ENCODE results near the gene PPEF1. TPM values are rescaled to one million over a fixed set of nuclear protein-coding genes. Genes with fewer than 3 reads are reported as not detected.

The PPEF1 gene
- total and polyA plus RNA-seq, 2 of the 13 experiments (the other 11 are each of a cell fraction or from before 2014, with no cell fraction given) = not detected

GRCh38 chrX:18873836-18874235, 166.4 kb downstream of the PPEF1 start:
- TF ChIP-seq MAFK (conservative IDR thresholded peaks at IDR 0.05 in 1 of 2, IDR thresholded peaks at IDR 0.05 in 1 of 2; ENCODE audit: low read length in 2 of 2) = no peak
- TF ChIP-seq SALL1 (CRISPR knock-in tag; IDR thresholded peaks at IDR 0.05) = no peak
- no peak for TF ChIP-seq ELF4 (CRISPR knock-in tag; IDR thresholded peaks at IDR 0.05; ENCODE audit: borderline replicate concordance)
- TF ChIP-seq ZMYM3 (CRISPR knock-in tag; IDR thresholded peaks at IDR 0.05) = no peak
- no peak for TF ChIP-seq ZNF7 (CRISPR knock-in tag; IDR thresholded peaks at IDR 0.05)
- no peak for TF ChIP-seq HCFC1 (IDR thresholded peaks at IDR 0.05; ENCODE audit: low read depth, low read length)
- no peak for TF ChIP-seq RARA (CRISPR knock-in tag; IDR thresholded peaks at IDR 0.05)
- no peak for TF ChIP-seq ZSCAN31 (CRISPR knock-in tag; IDR thresholded peaks at IDR 0.05; ENCODE audit: low read depth)
- TF ChIP-seq ZNF552 (CRISPR knock-in tag; IDR thresholded peaks at IDR 0.05; ENCODE audit: borderline replicate concordance) = no peak
- no peak for TF ChIP-seq ZHX1 (CRISPR knock-in tag; IDR thresholded peaks at IDR 0.05; ENCODE audit: low read depth)
- DNase-seq (ENCODE audit: low spot score) (no peak), FAIRE-seq (no peak), ATAC-seq (no peak)
- Histone ChIP-seq H3K4me1 (ENCODE audit: insufficient read depth, low read length) (peaks cover 8% of the 10 kb centered on the region), H3K9ac (ENCODE audit: insufficient read depth, low read depth, low read length) (no peak overlapping the region), H3K4me2 (ENCODE audit: low read depth, low read length) (no peak overlapping the region), H3K79me2 (ENCODE audit: insufficient read depth, low read length) (no peaks in the 10 kb centered on the region), H3K27ac (ENCODE audit: extremely low read length, insufficient read depth, low read length) (no peak overlapping the region), H3K27me3 (ENCODE audit: control insufficient read depth in 1 of 2, insufficient read depth in 2 of 2, low read length in 2 of 2) (no peaks in the 10 kb centered on the region), H4K20me1 (ENCODE audit: insufficient read depth, low read length) (no peaks in the 10 kb centered on the region), H2AFZ (ENCODE audit: low read length) (no peak overlapping the region), H3K9me3 (ENCODE audit: low read length) (no peaks in the 10 kb centered on the region), H3K36me3 (replicated peaks in 1 of 2; ENCODE audit: control insufficient read depth in 1 of 2, insufficient read depth in 2 of 2, low read length in 2 of 2) (no peaks in the 10 kb centered on the region), H3K4me3 (replicated peaks in 1 of 3; ENCODE audit: insufficient read depth in 1 of 3, low read depth in 2 of 3, low read length in 3 of 3) (no peak overlapping the region)
- BruUV-seq (replicated peaks) = no TSS peak
- ChIA-PET POLR2A (no interaction called here), CTCF (ENCODE audit: low intra/inter-chr PET ratio, low total read pairs) (no interaction called here)
- intact Hi-C loops (cut with micrococcal nuclease; ENCODE audit: unreplicated experiment) = no loop called here
- in situ Hi-C loops (cut with HindIII; ENCODE audit: extremely low pct_ligation_motif_present, low pct_unique_long_range_greater_than_20kb) = no loop called here
- 53% methylated on average over 4 of the region's 12 CpGs for WGBS (ENCODE audit: low lambda C conversion rate)

Measured in HepG2 (cell line).